Measurements from ENCODE around the gene USP24. TPM values are rescaled to one million over a fixed set of nuclear protein-coding genes. Genes with fewer than 3 reads are reported as not detected.

Gene USP24
- polyA plus RNA-seq, 1 donor from 2014 or later, result 29.5 TPM

DNA sequence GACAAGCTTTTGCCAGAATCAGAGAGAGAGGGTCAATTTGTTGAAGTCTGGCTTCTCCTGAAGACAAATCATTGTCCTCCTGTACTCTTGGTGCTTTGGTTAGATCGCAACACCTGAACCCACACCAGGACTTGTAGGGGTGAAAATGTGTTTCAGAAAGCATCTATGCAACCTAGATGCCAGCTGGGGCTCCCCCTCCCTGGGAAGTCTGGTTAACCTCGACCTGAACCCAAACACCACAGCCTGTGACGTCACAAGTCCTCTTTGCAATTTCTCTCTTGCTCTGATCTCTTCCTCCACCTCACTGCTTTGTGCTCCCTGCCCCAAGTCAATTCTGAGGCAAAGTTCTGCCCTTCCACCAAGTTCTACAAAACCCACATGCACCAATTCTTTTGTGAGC is 42.8 kb upstream of the USP24 start:
- no peaks in the 10 kb centered on the region for H3F3A ChIP-seq (ENCODE audit: insufficient read depth, low read length, poor library complexity, severe bottlenecking)
- no peaks in the 10 kb centered on the region for H3K79me2 ChIP-seq (replicated peaks; ENCODE audit: insufficient read depth, low read length)
- no peak overlapping the region for H3K9ac ChIP-seq (ENCODE audit: low read length)
- H4K20me1 ChIP-seq (ENCODE audit: insufficient read depth), result no peaks in the 10 kb centered on the region
- no peaks in the 10 kb centered on the region for H3K9me2 ChIP-seq (ENCODE audit: insufficient read depth, low read length)
- no peak overlapping the region for H2AFZ ChIP-seq (ENCODE audit: low read depth, low read length)
- H3K27me3 ChIP-seq (ENCODE audit: insufficient read depth, low read depth, low read length), result no peaks in the 10 kb centered on the region
- H3K36me3 ChIP-seq (ENCODE audit: insufficient read depth, low read length), result no peaks in the 10 kb centered on the region
- H3K9me3 ChIP-seq (ENCODE audit: low read length), result no peaks in the 10 kb centered on the region
- no peak overlapping the region for H3K4me3 ChIP-seq (ENCODE audit: low read length)
- no peak overlapping the region for H3K4me2 ChIP-seq (ENCODE audit: low read length)
- TF ChIP-seq EZH2 (IDR thresholded peaks at IDR 0.05; ENCODE audit: borderline replicate concordance, insufficient read depth, low read length, poor library complexity, severe bottlenecking), result no peak
- no peak for TF ChIP-seq EP300 (conservative IDR thresholded peaks at IDR 0.05; ENCODE audit: poor library complexity, severe bottlenecking)
- TF ChIP-seq MXI1 (conservative IDR thresholded peaks at IDR 0.05; ENCODE audit: poor library complexity, severe bottlenecking), result no peak
- H3K27ac ChIP-seq (ENCODE audit: low read length), result no peak overlapping the region

DNA sequence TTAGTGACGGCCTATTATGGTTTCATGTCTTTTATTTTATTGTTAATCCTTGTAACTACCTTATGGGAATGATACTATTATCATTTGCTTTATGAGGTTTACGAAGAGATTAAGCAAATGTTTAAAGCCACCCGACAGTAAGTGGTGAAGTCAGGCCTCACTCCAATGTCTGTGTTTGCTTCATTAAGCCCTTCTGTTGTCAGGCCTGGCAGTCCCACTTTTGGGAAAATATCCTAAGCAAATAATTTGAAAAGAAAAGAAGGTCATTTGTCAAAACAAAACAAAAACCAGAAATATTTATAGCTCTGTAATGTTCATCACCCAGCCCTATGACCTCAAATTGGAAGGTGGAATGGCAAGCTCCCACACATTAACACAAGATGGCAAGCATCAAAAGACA is 40.7 kb upstream of the USP24 start:
- Histone ChIP-seq H4K20me1 (ENCODE audit: insufficient read depth) (no peaks in the 10 kb centered on the region), H3K9me3 (ENCODE audit: low read length) (no peaks in the 10 kb centered on the region), H3K79me2 (replicated peaks; ENCODE audit: insufficient read depth, low read length) (no peaks in the 10 kb centered on the region), H3K4me3 (ENCODE audit: low read length) (no peak overlapping the region), H3F3A (ENCODE audit: insufficient read depth, low read length, poor library complexity, severe bottlenecking) (no peaks in the 10 kb centered on the region), H3K9ac (ENCODE audit: low read length) (no peak overlapping the region), H2AFZ (ENCODE audit: low read depth, low read length) (no peak overlapping the region), H3K27ac (ENCODE audit: low read length) (no peak overlapping the region), H3K36me3 (ENCODE audit: insufficient read depth, low read length) (no peaks in the 10 kb centered on the region), H3K27me3 (ENCODE audit: insufficient read depth, low read depth, low read length) (no peaks in the 10 kb centered on the region), H3K4me2 (ENCODE audit: low read length) (no peak overlapping the region), H3K9me2 (ENCODE audit: insufficient read depth, low read length) (no peaks in the 10 kb centered on the region)
- TF ChIP-seq, protein P1, sequence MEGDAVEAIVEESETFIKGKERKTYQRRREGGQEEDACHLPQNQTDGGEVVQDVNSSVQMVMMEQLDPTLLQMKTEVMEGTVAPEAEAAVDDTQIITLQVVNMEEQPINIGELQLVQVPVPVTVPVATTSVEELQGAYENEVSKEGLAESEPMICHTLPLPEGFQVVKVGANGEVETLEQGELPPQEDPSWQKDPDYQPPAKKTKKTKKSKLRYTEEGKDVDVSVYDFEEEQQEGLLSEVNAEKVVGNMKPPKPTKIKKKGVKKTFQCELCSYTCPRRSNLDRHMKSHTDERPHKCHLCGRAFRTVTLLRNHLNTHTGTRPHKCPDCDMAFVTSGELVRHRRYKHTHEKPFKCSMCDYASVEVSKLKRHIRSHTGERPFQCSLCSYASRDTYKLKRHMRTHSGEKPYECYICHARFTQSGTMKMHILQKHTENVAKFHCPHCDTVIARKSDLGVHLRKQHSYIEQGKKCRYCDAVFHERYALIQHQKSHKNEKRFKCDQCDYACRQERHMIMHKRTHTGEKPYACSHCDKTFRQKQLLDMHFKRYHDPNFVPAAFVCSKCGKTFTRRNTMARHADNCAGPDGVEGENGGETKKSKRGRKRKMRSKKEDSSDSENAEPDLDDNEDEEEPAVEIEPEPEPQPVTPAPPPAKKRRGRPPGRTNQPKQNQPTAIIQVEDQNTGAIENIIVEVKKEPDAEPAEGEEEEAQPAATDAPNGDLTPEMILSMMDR (IDR thresholded peaks at IDR 0.05; ENCODE audit: poor library complexity, severe bottlenecking), result no peak
- TF ChIP-seq EP300 (conservative IDR thresholded peaks at IDR 0.05; ENCODE audit: poor library complexity, severe bottlenecking) (no peak), RAD21 (conservative IDR thresholded peaks at IDR 0.05) (no peak), SMC3 (conservative IDR thresholded peaks at IDR 0.05; ENCODE audit: poor library complexity) (no peak), EZH2 (IDR thresholded peaks at IDR 0.05; ENCODE audit: borderline replicate concordance, insufficient read depth, low read length, poor library complexity, severe bottlenecking) (no peak), POLR2AphosphoS5 (IDR thresholded peaks at IDR 0.05) (no peak), TAF1 (IDR thresholded peaks at IDR 0.05; ENCODE audit: low read depth) (no peak), MXI1 (conservative IDR thresholded peaks at IDR 0.05; ENCODE audit: poor library complexity, severe bottlenecking) (no peak)
- TF ChIP-seq, protein P2, sequence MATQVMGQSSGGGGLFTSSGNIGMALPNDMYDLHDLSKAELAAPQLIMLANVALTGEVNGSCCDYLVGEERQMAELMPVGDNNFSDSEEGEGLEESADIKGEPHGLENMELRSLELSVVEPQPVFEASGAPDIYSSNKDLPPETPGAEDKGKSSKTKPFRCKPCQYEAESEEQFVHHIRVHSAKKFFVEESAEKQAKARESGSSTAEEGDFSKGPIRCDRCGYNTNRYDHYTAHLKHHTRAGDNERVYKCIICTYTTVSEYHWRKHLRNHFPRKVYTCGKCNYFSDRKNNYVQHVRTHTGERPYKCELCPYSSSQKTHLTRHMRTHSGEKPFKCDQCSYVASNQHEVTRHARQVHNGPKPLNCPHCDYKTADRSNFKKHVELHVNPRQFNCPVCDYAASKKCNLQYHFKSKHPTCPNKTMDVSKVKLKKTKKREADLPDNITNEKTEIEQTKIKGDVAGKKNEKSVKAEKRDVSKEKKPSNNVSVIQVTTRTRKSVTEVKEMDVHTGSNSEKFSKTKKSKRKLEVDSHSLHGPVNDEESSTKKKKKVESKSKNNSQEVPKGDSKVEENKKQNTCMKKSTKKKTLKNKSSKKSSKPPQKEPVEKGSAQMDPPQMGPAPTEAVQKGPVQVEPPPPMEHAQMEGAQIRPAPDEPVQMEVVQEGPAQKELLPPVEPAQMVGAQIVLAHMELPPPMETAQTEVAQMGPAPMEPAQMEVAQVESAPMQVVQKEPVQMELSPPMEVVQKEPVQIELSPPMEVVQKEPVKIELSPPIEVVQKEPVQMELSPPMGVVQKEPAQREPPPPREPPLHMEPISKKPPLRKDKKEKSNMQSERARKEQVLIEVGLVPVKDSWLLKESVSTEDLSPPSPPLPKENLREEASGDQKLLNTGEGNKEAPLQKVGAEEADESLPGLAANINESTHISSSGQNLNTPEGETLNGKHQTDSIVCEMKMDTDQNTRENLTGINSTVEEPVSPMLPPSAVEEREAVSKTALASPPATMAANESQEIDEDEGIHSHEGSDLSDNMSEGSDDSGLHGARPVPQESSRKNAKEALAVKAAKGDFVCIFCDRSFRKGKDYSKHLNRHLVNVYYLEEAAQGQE (IDR thresholded peaks at IDR 0.05; ENCODE audit: borderline replicate concordance), result no peak

Data from neural cell (in vitro differentiated cells).